Panc1 (cell line): Measurements from ENCODE around the gene ATF5. TPM values are rescaled to one million over a fixed set of nuclear protein-coding genes. Genes with fewer than 3 reads are reported as not detected.

Source experiments
- ATAC-seq: fragments of 200-7000 bp; cut with Tn5 transposase; 2 replicates; pipeline ENCODE4 v1.9.1; 2020; ENCODE audit warnings: mild to moderate bottlenecking, moderate library complexity
- BruUV-seq: library from RNA; stranded (reverse); fragments of 400-500 nt; replicated peaks from 2 replicates; lab custom pipeline; 2021; lab: Mats Ljungman, UMichigan
- CTCF ChIA-PET: fragments of 300-600 bp; sonication (Branson Sonifier 250); formaldehyde crosslinking; loops from one replicate; lab custom pipeline; 2022; ENCODE audit warnings: antibody characterized with exemption; lab: Charles Lee
- POLR2A ChIA-PET: fragments of 300-600 bp; sonication (Branson Sonifier 250); formaldehyde crosslinking; loops from one replicate; lab custom pipeline; 2022; ENCODE audit warnings: antibody characterized with exemption; lab: Charles Lee
- DNase-seq: peaks from one replicate; pipeline ENCODE4 v3.0.0-alpha.2; 2010; ENCODE audit warnings: low read depth, low spot score
- H3K27ac ChIP-seq: 2 replicates; pipeline ENCODE4 v1.5.1; 2011; ENCODE audit warnings: mild to moderate bottlenecking, low read length, inconsistent platforms
- H3K27me3 ChIP-seq: fragments of 200-500 bp; sonication (Bioruptor generic); 2 replicates; pipeline ENCODE4 v1.6.0; 2014; ENCODE audit warnings: low read length, inconsistent platforms; ENCODE audit not compliant: control insufficient read depth, insufficient read depth
- H3K36me3 ChIP-seq: fragments of 200-500 bp; sonication (Bioruptor generic); 2 replicates; pipeline ENCODE4 v1.5.1; 2014; ENCODE audit warnings: inconsistent platforms, mild to moderate bottlenecking, low read length, moderate library complexity; ENCODE audit not compliant: control insufficient read depth, insufficient read depth
- H3K4me1 ChIP-seq: 2 replicates; pipeline ENCODE4 v1.5.1; 2011; ENCODE audit warnings: inconsistent platforms, mild to moderate bottlenecking, low read length, moderate library complexity; ENCODE audit not compliant: control insufficient read depth, insufficient read depth
- H3K4me3 ChIP-seq, 2 experiments: 2 replicates each; pipeline ENCODE4 v1.5.1; 2011 to 2012; ENCODE audit warnings: low read depth in 2 of 2, low read length in 2 of 2, mild to moderate bottlenecking in 2 of 2, inconsistent platforms in 1 of 2, moderate library complexity in 1 of 2
- H3K9me3 ChIP-seq: fragments of 200-500 bp; sonication (Bioruptor generic); 2 replicates; pipeline ENCODE4 v1.5.1; 2014; ENCODE audit warnings: low read depth, mild to moderate bottlenecking, inconsistent platforms, low read length, moderate library complexity; ENCODE audit not compliant: control insufficient read depth, insufficient read depth
- CTCF ChIP-seq: fragments of 450-650 bp; IDR thresholded peaks from 2 replicates; pipeline ENCODE4 v1.5.1; 2017; ENCODE audit warnings: mild to moderate bottlenecking
- POLR2AphosphoS5 ChIP-seq: IDR thresholded peaks from 2 replicates; pipeline ENCODE4 v1.6.1; 2012; ENCODE audit warnings: mild to moderate bottlenecking, low read depth, low read length, moderate library complexity
- SIN3A ChIP-seq: IDR thresholded peaks from 2 replicates; pipeline ENCODE4 v1.6.1; 2012; ENCODE audit warnings: low read depth, mild to moderate bottlenecking, low read length, moderate library complexity, borderline replicate concordance; ENCODE audit not compliant: insufficient read depth
- TCF7L2 ChIP-seq: IDR thresholded peaks from 2 replicates; pipeline ENCODE4 v1.6.1; 2011; ENCODE audit warnings: mild to moderate bottlenecking, low read depth, low read length, inconsistent platforms
- in situ Hi-C: cut with HindIII; loops from 2 replicates; pipeline ENCODE4 v1.10.0; 2016; ENCODE audit warnings: low sequenced_read_pairs, low pct_unique_long_range_greater_than_20kb
- intact Hi-C: fragments of 100-400 bp; cut with micrococcal nuclease; formaldehyde crosslinking; loops from one replicate; pipeline ENCODE4 v1.10.0; 2022; ENCODE audit not compliant: unreplicated experiment
- total RNA-seq: library from RNA; stranded (reverse); gene quantifications from one replicate; pipeline ENCODE4 v1.2.1, GENCODE V29; 2021; ENCODE audit not compliant: unreplicated experiment
- TF ChIP-seq, protein P1 (sequence below), 2 experiments: IDR thresholded peaks; 2 replicates each; pipeline ENCODE4 v1.6.1; 2011 to 2012; ENCODE audit warnings: low read depth in 2 of 2, control low read depth in 1 of 2, low read length in 1 of 2, mild to moderate bottlenecking in 1 of 2, moderate library complexity in 1 of 2; ENCODE audit not compliant: insufficient read depth in 1 of 2

The ATF5 gene
- total RNA-seq, 1 experiment from 2014 or later: 104 TPM

- BruUV-seq: no TSS peak
- POLR2A ChIA-PET: interaction anchor here (0.6 to 1.0 kb wide), 4 partner anchors 35 to 60 kb away, joined by 3 to 5 read pairs (median 4); no protein-coding TSS in a partner anchor
- CTCF ChIA-PET: interaction anchor here (0.6 to 0.7 kb wide), 2 partner anchors 18 to 958 kb away, joined by 3 to 4 read pairs; no protein-coding TSS in a partner anchor
- Histone ChIP-seq H3K9me3 (no peaks in the 10 kb centered on the region), H3K4me1 (peaks cover 12% of the 10 kb centered on the region), H3K27ac (peak overlapping the region; percentile 99), H3K4me3 (peak overlapping the region; percentile 85 to 88), H3K36me3 (no peaks in the 10 kb centered on the region; the same call in none of the 2 replicates), H3K27me3 (no peaks in the 10 kb centered on the region)
- in situ Hi-C loops (no loop called here), intact Hi-C loops (no loop called here)
- ATAC-seq (peak; percentile 88), DNase-seq (peak; percentile 86)
- TF ChIP-seq SIN3A (no peak), TCF7L2 (no peak), POLR2AphosphoS5 (peak; percentile 13; the same call in 1 of the 2 replicates)
These were observed 842 bp downstream of the ATF5 start for GRCh38 chr19:49929611-49930482.

DNA sequence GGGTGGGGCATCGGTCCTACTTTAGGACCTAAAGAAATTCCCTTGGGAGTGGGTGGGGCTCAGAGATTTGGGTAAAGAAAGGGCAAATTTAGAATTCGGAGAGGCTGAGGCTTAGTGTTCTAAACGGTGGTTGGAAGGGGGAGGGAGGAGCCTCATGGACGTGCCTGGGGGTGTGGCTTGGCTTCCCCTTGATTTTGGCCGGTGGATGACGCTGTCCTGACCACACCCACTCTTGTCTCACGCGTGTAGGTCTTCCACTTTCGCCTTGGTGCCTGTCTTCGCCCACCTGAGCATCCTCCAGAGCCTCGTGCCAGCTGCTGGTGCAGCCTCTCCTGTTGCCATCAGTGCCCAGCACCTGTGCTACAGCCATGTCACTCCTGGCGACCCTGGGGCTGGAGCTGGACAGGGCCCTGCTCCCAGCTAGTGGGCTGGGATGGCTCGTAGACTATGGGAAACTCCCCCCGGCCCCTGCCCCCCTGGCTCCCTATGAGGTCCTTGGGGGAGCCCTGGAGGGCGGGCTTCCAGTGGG lies 1.5 kb downstream of the ATF5 start:
- H3K4me1 ChIP-seq: peaks cover 12% of the 10 kb centered on the region
- H3K27ac ChIP-seq: peak overlapping the region; percentile 99
- no TSS peak for BruUV-seq

DNA sequence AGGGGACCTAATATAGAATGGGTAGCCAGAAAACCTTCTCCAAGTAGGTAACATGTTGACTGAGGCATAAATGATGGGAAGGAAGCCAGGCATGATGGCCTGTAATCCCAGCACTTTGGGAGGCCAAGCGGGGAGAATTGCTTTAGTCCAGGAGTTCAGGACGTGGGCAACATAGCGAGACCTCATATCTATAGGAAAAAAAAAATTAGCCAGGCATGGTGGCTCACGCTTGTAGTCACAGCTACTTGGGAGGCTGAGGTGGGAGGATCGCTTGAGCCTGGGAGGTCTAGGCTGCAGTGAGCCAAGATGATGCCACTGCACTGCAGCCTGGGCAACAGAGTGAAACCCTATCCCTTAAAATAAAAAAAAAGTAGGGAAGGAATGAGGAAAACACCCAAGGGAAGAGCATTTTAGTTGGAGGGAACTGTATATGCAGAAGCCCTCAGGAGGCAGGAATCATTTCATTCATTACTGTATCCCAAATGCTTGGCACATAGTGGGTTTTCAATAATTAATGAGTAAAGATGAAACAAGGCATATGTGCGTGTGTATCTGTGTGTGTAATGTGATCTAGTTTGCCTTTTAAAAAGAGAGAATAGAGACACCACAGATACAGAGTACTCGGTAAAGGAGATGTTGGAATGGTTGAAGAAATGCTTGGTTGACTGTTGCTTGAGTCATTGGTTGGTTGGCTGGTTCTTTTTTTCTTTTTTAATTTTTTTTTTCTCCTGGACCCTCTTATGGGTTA lies 2.5 kb downstream of the ATF5 start:
- BruUV-seq: no TSS peak
- Histone ChIP-seq H3K27ac (no peak overlapping the region), H3K36me3 (no peaks in the 10 kb centered on the region; the same call in none of the 2 replicates), H3K4me1 (peaks cover 12% of the 10 kb centered on the region), H3K4me3 (no peak overlapping the region), H3K27me3 (no peaks in the 10 kb centered on the region), H3K9me3 (no peaks in the 10 kb centered on the region)
- intact Hi-C loops: no loop called here
- in situ Hi-C loops: no loop called here
- no peak for DNase-seq
- POLR2A ChIA-PET: no interaction called here
- no peak for ATAC-seq
- TF ChIP-seq SIN3A: no peak
- TF ChIP-seq POLR2AphosphoS5: peak; percentile 18; the same call in 1 of the 2 replicates
- CTCF ChIA-PET: no interaction called here

More for the DNA sequence above, 1.5 kb downstream of the ATF5 start:
- intact Hi-C loops: no loop called here
- POLR2A ChIA-PET: interaction anchor here (0.6 kb wide), 1 partner anchor 35 kb away, joined by 3 read pairs; no protein-coding TSS in a partner anchor
- in situ Hi-C loops: no loop called here
- DNase-seq (no peak), ATAC-seq (no peak)
- H3K9me3 ChIP-seq: no peaks in the 10 kb centered on the region
- peak overlapping the region; percentile 65 to 85 for H3K4me3 ChIP-seq
- H3K27me3 ChIP-seq: no peaks in the 10 kb centered on the region
- CTCF ChIA-PET: no interaction called here
- TF ChIP-seq POLR2AphosphoS5: no peak
- TF ChIP-seq SIN3A: no peak
- H3K36me3 ChIP-seq: no peaks in the 10 kb centered on the region; the same call in none of the 2 replicates

DNA sequence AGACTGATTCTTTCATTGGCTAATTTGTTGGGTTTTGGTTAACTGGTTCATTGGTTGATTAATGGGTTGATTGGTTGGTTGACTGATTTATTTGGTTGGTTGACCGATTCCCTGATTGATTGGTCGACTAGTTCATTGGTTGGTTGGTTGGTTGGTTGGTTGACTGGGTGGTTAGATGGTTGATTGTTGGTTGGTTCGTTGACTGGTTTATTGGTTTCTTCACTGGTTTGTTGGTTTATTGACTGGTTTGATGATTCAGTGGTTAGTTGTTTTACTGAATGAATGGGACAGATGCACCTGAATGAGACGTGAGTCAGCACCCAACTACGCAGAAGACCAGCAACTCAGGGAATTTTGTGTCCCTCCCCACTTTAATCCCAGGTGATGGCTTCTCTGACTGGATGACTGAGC lies 3.0 kb downstream of the ATF5 start:
- Histone ChIP-seq H3K9me3 (no peaks in the 10 kb centered on the region), H3K36me3 (no peaks in the 10 kb centered on the region; the same call in none of the 2 replicates), H3K4me3 (no peak overlapping the region), H3K27me3 (no peaks in the 10 kb centered on the region), H3K4me1 (peaks cover 12% of the 10 kb centered on the region), H3K27ac (no peak overlapping the region)
- ATAC-seq (no peak), DNase-seq (no peak)
- in situ Hi-C loops: no loop called here
- TF ChIP-seq SIN3A (no peak), TCF7L2 (no peak), POLR2AphosphoS5 (no peak), CTCF (no peak)
- TF ChIP-seq, protein P1, sequence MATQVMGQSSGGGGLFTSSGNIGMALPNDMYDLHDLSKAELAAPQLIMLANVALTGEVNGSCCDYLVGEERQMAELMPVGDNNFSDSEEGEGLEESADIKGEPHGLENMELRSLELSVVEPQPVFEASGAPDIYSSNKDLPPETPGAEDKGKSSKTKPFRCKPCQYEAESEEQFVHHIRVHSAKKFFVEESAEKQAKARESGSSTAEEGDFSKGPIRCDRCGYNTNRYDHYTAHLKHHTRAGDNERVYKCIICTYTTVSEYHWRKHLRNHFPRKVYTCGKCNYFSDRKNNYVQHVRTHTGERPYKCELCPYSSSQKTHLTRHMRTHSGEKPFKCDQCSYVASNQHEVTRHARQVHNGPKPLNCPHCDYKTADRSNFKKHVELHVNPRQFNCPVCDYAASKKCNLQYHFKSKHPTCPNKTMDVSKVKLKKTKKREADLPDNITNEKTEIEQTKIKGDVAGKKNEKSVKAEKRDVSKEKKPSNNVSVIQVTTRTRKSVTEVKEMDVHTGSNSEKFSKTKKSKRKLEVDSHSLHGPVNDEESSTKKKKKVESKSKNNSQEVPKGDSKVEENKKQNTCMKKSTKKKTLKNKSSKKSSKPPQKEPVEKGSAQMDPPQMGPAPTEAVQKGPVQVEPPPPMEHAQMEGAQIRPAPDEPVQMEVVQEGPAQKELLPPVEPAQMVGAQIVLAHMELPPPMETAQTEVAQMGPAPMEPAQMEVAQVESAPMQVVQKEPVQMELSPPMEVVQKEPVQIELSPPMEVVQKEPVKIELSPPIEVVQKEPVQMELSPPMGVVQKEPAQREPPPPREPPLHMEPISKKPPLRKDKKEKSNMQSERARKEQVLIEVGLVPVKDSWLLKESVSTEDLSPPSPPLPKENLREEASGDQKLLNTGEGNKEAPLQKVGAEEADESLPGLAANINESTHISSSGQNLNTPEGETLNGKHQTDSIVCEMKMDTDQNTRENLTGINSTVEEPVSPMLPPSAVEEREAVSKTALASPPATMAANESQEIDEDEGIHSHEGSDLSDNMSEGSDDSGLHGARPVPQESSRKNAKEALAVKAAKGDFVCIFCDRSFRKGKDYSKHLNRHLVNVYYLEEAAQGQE (IDR thresholded peaks at IDR 0.05; ENCODE audit: insufficient read depth in 1 of 2, low read depth in 2 of 2, low read length in 1 of 2): no peak
- ChIA-PET CTCF (no interaction called here), POLR2A (no interaction called here)
- intact Hi-C loops: no loop called here
- BruUV-seq: no TSS peak
